Middle frontal gyrus (tissue), 1 donor: ENCODE results near the gene ZFP36.

Experiments used
- DNase-seq: peaks from one replicate; pipeline ENCODE4 v3.0.0-alpha.2; 2015; ENCODE audit warnings: low spot score; ENCODE audit errors: extremely low spot score

ZFP36 gene

DNA sequence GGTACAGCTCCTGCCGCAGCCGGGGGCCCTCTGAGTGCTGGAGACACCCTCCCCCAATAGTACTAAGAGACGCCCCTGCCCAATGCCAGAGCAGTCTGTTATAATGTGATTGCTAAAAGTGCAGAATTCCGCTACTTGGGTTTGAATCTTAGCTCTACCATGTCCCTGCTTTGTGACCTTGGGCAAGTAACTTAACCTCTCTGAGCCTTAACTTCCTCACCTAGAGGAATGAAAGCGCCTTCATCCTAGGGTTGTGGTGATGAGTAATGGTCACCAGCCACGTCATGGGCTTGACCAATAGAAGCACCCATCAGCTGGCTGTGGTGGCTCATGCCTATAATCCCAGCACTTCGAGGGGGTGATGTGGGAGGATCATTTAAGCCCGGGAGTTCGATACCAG is 12.4 kb downstream of the ZFP36 start:
- DNase-seq: no peak

DNA sequence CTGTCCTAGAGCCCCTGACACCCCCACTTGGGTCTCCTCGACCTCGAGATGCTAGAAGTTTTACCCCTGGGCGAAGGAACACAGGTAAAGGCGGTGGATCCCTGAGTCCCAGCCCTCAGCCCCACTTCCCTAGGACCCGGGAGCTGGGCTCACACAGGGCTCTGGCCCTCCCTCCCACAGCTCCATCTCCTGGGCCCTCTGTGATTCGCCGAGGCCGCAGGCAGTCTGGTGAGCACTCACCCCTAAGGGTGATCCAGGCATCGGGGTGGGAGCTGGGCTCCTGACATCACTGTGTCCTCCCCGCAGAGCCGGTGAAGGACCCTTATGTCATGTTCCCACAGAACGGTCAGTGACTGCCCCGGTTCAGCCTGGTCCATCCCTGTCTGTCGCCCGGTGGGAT is 14.1 kb downstream of the ZFP36 start:
- DNase-seq: no peak

DNA sequence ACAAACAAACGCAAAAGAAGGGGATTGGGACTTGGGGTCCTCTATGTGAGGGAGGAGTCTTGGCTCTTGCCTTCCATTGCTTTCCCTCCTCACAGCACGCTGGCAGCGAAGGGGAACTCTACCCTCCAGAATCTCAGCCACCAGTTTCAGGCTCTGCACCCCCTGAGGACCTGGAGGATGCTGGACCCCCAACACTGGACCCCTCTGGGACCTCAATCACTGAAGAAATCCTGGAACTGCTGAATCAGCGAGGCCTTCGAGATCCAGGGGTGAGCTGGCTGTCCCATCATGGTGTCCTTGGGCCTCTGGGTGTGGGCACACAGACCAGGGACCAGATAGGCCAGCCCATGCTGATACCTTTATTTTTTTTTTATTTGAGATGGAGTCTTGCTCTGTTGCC is 15.4 kb downstream of the ZFP36 start:
- no peak for DNase-seq

DNA sequence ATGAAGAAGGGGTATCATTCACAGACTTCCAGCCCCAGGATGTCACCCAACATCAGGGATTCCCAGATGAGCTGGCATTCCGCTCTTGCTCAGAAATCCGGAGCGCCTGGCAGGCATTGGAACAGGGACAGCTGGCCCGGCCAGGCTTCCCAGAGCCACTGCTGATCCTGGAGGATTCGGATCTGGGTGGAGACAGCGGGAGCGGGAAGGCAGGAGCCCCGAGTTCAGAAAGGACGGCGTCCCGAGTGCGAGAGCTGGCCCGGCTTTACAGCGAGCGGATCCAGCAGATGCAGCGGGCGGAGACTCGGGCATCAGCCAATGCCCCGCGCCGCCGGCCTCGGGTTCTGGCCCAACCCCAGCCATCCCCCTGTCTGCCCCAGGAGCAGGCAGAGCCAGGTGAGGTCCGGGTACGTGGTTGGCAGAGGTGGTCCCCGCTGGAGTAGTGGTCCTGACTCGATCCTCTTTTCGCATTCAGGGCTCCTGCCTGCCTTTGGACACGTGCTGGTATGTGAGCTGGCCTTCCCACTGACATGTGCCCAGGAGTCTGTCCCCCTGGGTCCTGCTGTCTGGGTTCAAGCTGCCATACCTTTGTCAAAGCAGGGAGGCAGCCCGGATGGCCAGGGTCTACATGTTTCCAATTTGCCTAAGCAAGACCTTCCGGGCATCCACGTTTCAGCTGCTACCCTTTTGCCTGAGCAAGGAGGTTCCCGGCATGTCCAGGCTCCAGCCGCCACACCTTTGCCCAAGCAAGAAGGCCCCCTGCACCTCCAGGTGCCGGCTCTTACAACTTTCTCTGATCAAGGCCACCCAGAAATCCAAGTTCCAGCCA is 16.8 kb downstream of the ZFP36 start:
- DNase-seq: no peak

DNA sequence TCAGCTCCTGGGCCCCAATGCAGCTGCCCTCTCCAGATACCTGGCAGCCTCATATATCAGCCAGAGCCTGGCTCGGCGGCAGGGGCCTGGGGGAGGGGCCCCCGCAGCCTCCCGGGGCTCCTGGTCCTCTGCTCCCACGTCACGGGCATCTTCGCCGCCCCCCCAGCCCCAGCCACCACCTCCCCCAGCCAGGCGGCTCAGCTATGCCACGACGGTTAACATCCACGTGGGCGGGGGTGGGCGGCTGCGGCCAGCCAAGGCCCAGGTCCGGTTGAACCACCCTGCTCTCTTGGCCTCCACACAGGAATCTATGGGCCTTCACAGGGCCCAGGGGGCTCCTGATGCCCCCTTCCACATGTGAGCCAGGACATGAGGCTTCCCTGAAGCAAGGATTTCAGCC is 18.3 kb downstream of the ZFP36 start:
- no peak for DNase-seq

DNA sequence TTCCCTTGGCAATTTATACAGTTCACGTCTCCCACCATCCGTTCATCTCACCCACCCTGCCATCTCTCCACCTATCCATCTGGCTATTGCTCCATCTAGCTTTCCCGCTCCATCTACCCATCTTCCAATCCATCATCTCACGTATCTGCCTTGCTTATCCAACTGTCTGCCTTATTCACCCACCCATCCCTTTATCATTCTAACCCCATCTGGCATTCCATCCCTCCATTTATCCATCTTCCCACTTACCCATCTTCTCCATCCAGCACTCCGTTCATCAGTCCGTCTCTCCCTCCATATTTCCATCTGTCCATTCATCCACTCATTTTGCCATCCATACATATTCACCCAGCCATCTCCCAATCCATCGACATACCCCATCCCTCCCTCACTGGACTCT is 19.1 kb downstream of the ZFP36 start:
- no peak for DNase-seq

DNA sequence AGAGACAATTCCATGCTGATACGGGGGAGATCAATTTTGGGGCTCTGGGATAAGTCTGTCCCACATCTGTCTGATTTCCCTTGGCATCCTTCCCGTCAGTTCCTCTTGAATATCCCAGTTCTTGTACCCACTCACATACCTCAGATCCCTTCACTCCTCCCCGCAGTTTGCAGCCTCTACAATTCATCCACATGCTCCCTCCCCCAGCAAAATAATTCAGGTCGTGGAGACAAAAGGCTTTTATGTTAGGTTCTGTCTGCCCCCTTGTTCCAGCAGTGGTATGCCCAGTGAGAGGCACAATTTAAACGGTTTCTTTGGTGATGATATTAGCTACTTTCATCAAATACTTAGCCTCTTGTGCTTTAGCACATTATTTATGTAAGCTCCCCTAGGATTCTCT is 19.5 kb downstream of the ZFP36 start:
- DNase-seq: no peak

DNA sequence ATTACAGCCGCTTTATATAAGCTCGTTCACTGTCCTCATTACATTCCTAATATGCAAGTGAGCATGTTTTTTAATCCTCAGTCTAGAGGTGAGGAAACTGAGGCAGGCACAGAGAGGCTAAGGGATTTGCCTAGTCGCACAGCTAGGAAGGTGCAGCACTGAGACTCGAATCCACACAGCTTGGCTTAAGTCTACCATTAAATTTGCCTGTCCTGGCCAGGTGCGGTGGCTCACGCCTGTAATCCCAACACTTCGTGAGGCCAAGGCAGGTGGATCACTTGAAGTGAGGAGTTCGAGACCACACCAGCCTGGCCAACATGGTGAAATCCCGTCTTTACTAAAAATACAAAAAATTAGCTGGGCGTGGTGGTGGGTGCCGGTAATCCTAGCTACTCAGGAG is 21.1 kb downstream of the ZFP36 start:
- no peak for DNase-seq

DNA sequence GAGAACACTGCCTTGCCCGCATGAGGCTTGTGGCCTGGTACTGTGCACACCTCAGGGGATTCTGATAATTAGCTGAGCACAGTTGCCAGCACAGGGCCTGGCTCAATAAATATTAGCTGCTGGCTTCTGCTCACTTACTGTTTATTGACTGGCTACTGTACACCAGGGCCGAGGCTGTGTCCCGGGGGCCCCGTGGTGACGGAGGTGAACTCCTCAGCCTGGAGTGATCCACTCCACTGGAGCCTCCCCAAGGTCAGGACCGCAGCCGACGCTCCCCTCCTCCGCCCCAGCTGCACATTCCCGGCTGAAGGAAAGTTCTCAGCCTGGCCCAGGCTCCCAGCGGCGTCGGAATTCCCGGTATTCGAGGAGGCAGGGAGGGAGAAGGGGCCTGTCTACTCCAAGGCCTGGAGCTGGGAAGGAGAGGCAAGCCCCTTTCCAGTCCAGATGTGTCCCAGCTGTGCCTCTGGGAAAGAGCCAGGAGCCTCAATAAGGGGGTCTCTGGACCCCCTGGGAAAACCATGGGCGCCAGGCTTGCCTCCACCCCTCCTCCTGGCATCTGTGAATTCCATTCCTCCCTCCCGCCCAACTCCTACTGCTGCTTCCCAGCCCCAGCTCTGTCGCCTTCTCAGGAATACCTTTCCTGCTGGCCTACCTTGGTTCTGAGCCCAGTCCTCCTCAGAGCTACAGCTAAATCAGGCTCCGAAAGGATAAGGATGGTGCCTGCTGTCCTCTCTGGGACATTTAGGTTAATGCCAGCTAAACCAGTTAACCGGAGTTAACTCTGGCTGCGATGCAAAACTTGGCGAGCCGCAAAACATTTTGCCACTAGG is 21.9 kb downstream of the ZFP36 start:
- no peak for DNase-seq

DNA sequence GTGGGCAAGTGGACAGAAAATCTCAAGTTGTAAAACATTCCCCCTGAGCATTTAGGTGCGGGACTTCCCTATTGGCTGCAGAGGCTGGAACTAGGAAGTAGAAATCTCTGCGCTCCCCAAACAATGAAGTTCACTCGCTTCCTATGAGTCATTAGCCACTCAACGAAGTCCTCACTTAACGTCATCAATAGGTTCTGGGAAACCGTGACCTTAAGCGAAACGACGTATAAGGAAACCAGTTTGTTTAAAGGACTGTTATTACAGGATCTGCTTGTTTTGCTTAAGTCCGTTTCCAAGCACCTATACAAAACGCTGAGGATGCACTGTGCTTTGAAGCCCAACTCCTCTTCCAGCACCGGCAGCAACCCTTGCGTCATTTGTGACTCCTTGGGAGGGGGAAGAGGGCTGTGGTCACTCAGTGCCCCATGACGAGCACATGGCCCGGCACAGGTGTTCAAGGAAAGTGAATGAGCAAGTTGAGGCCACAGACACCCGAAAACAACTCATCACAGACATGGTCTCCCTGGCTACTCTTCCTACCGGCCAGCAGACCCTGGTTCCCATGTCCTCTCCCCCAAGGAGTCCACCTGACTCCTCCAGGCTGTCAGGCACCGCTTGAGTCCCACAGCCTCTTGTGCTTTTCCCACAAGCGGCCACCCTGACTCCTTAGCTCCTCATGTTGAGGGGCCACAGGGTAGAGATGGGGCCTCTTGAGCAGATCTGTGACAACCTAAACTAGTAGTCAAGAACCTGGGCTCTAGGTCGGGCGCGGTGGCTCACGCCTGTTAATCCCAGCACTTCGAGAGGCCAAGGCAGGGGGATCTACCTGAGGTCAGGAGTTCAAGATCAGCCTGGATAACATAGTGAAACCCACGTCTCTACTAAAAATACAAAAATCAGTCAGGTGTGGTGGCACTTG is 24.3 kb downstream of the ZFP36 start:
- no peak for DNase-seq

DNA sequence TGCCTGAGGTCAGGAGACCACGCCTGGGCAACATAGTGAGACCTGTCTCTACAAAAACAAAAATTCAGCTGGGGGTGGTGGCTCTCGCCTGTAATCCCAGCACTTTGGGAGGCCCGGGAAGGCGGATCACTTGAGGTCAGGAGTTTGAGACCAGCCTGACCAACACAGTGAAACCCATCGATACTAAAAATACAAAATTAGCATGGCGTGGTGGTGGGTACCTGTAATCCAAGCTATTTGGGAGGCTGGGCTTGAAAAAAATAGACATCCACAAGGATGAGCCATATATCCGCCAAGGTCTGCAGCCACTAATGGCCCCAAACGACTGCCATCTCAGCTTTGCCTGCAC is 26.0 kb downstream of the ZFP36 start:
- DNase-seq: no peak

DNA sequence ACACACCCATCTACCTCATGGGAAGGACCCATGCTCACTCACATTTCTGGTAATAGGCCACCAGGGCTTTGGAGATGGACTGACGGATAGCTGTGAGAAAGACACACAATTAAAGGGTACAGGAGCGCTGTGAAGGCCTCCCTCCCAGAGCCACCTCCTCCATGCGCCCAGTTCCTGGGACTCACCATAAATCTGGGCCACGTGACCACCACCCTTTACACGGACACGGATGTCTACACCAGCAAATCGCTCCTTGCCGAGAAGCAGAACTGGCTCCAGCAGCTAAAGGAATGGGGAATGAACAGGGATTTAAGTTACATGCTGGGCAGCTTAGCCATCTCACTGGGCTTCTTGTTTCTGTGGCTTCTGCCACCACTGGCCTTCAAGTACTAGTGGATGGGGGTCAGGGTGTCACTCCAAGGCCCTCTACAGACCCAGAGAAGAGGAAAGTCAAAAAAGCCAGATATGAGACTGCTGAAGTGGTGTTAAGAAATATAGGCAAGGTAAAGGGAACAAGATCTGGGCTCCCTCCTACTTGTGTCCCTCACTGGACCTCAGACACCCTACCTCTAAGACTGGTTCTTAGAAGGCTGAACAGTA is 26.9 kb downstream of the ZFP36 start:
- DNase-seq: no peak

DNA sequence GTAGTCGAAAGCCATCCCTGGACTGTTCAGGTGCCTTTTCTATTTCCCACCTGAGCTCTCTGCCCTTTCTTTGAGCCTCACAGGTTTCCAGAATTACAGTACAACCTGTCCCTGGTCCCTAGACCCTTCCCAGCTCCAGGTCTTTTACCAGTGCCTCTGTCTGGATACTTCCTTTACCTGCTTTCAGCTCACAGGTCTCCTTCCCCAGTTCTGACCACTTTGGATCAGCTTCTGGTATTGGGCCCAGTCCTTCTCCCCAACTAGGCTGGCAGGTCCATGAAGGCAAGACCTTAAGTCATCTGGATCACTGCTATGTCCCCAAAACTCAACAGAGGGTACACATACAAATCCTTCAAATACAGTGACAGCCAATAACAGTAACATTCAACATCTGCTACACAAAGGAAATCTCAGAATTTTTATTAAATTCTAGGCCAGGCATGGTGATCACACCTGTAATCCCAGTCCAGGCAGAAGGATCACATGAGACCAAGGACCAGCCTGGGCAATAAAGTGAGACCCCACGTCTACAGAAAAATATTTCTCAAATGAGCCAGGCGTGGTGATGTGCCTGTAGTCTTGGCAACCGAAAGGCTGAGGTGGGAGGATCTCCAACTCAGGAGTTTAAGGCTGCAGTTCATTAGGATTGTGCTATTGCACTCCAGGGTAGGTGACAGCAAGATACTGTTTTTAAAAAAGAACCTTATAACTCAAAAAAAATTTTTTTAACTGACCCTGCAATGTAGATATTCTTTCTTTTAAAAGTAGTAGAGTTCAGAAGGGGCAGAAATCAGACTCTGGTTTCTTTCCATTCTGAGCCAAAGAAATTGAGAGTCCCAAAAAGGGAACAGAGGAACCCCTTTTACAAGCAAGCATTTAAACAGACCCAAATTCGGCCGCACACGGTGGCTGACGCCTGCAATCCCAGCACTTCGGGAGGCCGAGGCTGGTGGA is 27.8 kb downstream of the ZFP36 start:
- DNase-seq: no peak

DNA sequence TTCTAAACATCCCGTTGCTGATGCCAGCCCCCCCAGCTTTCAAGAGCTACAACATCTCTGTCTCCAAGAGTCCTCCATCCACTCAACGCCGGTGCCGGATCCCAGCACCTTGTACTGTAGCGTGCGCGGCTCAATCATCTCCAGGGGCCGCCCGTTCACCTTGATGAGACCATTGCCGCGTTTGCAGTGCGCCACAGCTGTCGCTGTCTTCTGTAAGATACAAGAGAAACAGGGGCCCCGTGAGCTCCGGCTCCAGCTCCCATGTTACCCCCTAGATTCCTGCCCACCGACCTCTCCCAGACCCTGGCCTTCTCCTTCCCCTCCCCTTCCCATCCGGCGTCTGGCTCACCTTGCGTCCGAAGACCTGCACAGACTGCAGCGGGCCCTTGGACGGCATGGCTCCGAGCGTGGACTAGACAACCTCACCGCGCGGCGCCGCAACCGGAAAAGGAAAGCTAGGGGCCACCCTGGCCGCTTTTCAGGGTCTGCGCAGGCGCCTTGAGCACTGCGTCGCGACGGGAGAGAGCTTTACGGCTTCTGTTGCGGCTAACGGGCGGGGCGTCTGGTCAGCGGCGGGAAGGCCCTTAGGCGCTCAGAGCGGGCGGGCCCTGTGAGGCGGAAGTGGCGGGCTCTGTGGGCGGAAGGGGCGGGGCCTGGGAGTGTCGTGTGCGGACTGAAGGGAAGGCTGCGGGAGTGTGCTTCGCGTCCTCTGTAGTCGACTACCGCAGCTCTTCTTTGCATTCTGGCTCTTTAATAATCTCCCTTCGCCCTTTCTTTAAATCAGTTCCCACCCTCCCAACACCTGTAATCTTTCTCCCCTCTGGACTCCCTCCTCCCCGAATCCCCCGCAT is 29.1 kb downstream of the ZFP36 start, which contains the start of gene RPS16:
TSS of gene RPS16 (minus strand) at position 451 of the 851 bp plus-strand sequence. CDS start at position 397, 54 bp downstream.
- peak; percentile 97 for DNase-seq

DNA sequence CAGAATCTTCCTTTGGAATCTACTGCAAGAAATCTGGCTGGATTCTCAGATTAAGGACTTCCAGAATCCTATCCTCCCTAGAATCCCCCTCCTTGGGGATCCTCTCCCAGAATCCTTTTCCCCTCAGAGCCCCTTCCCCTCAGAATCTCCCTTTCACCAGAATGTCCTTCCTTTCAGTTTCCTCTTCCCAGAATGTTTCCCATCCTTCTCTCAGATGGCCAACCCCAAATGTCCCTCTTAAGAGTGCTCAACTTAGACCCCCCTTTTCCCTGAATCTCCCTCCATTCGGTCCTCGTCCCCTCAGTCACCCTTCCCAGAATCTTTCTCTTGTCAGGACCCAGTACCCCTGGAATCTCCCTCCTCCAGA is 29.7 kb downstream of the ZFP36 start:
- DNase-seq: no peak

DNA sequence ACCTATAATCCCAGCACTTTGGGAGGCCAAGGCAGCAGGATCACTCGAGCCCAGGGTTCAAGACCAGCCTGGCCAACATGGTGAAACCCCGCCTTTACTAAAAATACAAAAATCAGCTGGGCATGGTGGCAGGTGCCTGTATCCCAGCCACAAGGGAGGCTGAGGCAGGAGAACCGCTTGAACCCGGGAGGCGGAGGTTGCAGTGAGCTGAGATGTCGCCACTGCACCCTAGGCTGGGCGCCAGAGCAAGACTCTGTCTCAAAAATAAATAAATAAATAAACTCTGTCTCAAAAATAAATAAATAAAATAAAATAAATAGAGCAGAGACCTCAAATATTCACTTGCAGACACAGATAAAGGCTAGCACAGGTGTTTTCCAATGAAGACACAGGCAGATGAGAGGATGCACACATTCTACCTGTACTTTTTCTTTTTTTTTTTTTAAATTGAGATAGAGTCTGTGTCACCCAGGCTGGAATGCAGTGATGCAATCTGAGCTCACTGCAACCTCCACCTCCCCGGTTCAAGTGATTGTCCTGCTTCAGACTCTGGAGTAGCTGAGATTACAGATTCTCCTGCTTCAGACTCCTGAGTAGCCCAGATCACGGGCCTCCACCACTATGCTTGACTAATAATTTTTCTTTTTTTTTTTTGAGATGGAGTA is 31.8 kb downstream of the ZFP36 start:
- no peak for DNase-seq

DNA sequence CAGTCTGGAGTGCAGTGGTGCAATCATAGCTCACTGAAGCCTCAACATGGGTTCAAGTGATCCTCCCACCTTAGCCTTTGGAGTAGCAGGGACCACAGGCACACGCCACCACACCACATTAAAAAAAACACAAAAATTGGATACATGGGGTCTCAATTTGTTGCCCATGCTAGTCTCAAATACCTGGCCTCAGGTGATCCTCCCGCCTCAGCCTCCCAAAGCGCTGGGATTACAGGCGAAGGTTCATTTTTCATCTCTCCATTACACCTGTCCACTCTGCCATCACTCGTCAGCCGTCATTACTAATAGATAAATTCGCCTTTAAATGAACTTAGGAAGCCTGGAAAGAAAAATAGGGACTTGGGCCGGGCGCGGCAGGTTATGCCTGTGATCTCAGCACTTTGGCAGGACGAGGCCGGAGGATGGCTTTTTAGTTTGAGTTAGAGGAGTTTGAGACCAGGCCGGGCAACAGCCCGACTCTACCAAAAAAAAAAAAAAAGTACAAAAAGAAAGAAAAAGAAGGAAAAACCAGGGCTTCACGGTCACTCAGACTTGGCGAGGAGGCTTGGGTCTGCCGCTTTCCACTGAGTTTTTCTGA is 38.0 kb downstream of the ZFP36 start:
- no peak for DNase-seq
